ENCODE data around the gene GID8.
"Not testable (repeated sequence)": the region's sequence is repeated elsewhere in the genome, so short reads cannot be mapped to it uniquely, and the experiment has no call there.

The GID8 gene

DNA sequence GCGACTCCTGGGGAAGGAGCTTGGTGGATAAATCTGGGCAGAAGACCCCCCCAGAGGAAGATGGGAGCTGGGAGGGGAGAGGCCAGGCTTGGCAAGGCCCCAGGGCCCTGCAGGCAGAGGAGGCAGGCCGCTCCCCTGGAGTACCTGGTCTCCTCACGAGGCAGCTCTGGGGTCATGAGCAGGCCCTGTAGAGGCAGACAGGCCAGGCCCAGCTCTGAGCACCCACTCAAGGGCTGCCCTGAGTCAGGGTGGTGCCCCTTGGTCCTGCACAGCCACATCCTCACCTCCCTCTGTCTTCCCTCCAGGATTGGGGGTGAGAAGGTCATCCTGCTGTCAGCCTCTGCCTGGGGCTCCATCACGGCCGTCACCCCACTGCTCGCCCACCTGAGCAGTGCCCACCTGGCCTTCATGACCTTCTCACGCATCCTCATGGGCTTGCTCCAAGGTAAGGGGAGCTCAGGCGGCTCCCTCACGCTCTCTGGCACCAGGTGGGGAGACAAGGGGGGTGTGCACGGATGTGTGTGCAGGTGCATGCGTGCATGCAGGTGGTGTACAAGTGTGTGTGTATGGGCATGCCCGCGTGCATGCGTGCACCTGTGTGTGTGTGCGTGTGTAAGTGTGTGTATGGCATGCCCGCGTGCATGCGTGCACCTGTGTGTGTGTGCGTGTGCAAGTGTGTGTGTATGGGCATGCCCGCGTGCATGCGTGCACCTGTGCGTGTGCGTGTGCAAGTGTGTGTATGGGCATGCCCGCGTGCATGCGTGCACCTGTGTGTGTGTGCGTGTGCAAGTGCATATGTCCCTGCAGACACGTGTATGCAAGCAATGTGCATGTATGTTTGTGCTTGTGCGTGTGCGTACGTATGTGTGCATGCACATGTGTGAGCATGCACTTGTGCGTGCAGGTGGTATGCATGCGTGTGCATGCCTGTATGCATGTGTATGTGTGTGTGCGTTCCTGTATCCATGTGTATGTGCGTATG, 19.5 kb downstream of the GID8 start:
- Histone ChIP-seq H3K9me3 (ENCODE audit: control insufficient read depth, low read length) (no peaks in the 10 kb centered on the region), H3K36me3 (ENCODE audit: control insufficient read depth, insufficient read depth, low read length) (no peaks in the 10 kb centered on the region), H3K4me3 (ENCODE audit: insufficient read depth, low read depth, low read length, poor library complexity, severe bottlenecking) (no peak overlapping the region), H3K27ac (ENCODE audit: insufficient read depth, low read length, poor library complexity, severe bottlenecking) (no peak overlapping the region), H3K27me3 (replicated peaks; ENCODE audit: control insufficient read depth, insufficient read depth, low read length, poor library complexity, severe bottlenecking) (no peaks in the 10 kb centered on the region), H3K4me1 (ENCODE audit: control insufficient read depth, insufficient read depth, low read length, poor library complexity, severe bottlenecking) (peaks cover 23% of the 10 kb centered on the region)
- no peak for DNase-seq

DNA sequence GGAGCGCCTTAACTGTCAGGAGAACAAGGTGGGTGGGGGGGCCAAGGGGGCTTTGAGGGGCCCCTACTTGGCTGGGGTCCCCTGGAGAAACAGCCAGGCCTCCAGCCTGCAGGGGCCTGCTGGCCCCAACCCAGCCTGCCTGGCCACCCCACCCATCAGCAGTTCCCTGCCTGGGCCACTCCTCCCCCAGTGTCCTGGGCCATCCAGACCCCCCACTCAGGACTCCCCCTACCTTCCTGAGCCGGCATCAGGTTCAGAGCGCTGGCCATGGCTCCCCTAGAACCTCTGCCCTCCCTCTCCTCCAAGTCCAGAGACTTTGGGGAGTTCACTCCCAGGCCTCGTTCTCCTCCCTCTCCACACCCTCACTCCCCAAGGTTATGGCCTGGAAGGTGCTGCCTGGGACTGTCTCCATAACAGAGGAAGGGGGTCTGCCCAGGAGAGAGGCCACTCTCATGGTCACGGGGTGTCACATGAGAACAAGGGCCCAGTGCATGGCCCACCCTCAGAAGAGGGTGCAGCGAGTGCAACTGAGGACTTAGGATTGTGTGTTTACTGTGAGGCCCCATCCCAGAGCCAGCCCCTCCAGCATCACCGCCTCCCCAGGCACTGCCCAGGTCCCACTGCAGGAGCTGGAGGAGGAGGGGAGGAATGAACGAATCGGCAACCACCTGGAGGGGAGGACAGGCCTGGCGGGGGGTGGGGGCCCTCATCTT, 20.6 kb downstream of the GID8 start:
- Histone ChIP-seq H3K4me3 (ENCODE audit: insufficient read depth, low read depth, low read length, poor library complexity, severe bottlenecking) (no peak overlapping the region), H3K27me3 (replicated peaks; ENCODE audit: control insufficient read depth, insufficient read depth, low read length, poor library complexity, severe bottlenecking) (no peaks in the 10 kb centered on the region), H3K27ac (ENCODE audit: insufficient read depth, low read length, poor library complexity, severe bottlenecking) (no peak overlapping the region), H3K4me1 (ENCODE audit: control insufficient read depth, insufficient read depth, low read length, poor library complexity, severe bottlenecking) (peaks cover 14% of the 10 kb centered on the region), H3K9me3 (ENCODE audit: control insufficient read depth, low read length) (no peaks in the 10 kb centered on the region), H3K36me3 (ENCODE audit: control insufficient read depth, insufficient read depth, low read length) (no peaks in the 10 kb centered on the region)
- DNase-seq, result no peak

DNA sequence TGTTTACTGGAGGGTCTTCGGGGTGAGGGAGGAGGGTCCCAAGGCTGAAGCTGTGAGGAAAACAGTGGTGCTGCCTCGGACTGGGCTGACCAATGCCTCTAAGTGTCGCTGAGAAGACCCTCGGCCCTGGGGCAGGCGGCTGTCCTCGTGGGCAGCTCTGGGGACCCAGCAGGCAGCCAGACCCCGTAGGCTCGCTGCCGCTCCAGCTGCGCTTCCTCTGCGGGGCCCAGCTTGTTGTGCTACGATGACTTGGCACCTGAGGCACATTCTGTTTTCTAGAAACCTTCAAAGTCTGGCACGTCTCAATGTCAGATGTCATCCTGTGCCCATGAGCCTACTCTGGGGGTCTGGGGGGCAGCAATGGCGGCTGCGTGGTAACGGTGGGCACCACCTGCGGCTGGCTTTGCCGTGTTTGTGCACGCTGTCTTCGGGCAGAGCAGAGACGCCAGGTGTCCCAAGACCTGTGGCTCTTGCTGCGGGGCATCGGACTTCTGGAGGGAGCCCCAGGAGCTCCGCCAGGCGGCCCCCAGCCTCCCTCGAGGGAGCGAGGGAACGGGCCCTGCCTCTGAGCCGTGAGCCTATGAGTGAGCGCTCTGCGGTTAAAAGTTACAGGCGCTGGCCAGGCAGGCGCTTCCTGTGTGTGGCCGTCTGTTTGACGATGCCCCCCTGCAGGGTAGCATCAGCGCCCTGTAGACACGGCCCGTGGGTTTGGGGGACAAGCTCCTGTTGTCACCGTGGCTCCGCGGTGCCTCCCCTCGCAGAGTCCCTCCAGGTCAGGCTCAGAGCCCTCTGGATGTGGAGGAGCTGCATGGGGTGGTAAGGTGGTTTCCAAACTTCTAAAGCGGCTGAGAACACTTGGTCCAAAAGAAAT, 21.4 kb downstream of the GID8 start:
- H3K4me1 ChIP-seq (ENCODE audit: control insufficient read depth, insufficient read depth, low read length, poor library complexity, severe bottlenecking), result peaks cover 6% of the 10 kb centered on the region
- no peak overlapping the region for H3K27ac ChIP-seq (ENCODE audit: insufficient read depth, low read length, poor library complexity, severe bottlenecking)
- H3K36me3 ChIP-seq (ENCODE audit: control insufficient read depth, insufficient read depth, low read length), result no peaks in the 10 kb centered on the region
- no peak overlapping the region for H3K4me3 ChIP-seq (ENCODE audit: insufficient read depth, low read depth, low read length, poor library complexity, severe bottlenecking)
- no peaks in the 10 kb centered on the region for H3K27me3 ChIP-seq (replicated peaks; ENCODE audit: control insufficient read depth, insufficient read depth, low read length, poor library complexity, severe bottlenecking)
- H3K9me3 ChIP-seq (ENCODE audit: control insufficient read depth, low read length), result no peaks in the 10 kb centered on the region
- no peak for DNase-seq

DNA sequence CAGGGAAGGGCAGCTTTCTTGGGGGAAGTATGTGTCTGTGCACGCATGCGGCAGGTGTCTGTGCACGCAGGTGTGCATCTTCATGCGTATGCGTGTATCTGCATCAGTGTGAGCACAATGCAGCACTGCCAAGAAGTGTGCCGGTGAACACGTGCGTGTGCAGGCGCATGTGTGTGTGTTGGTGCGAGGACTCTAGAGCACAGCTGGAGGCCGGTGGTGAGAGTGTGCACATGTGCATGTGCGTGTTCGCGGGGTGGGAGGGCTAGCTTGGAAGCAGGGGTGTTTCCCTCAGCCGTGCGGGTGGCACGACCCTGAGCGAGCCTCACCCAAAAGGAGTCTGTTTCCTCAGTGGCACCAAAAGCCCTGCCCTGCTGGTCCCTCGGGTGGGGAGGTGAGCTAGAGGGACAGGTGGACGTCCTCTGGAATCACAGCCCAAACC, 22.1 kb downstream of the GID8 start:
- no peak overlapping the region for H3K4me3 ChIP-seq (ENCODE audit: insufficient read depth, low read depth, low read length, poor library complexity, severe bottlenecking)
- H3K4me1 ChIP-seq (ENCODE audit: control insufficient read depth, insufficient read depth, low read length, poor library complexity, severe bottlenecking), result no peaks in the 10 kb centered on the region
- H3K27ac ChIP-seq (ENCODE audit: insufficient read depth, low read length, poor library complexity, severe bottlenecking), result no peak overlapping the region
- H3K9me3 ChIP-seq (ENCODE audit: control insufficient read depth, low read length), result no peaks in the 10 kb centered on the region
- no peak for DNase-seq
- no peaks in the 10 kb centered on the region for H3K27me3 ChIP-seq (replicated peaks; ENCODE audit: control insufficient read depth, insufficient read depth, low read length, poor library complexity, severe bottlenecking)
- H3K36me3 ChIP-seq (ENCODE audit: control insufficient read depth, insufficient read depth, low read length), result no peaks in the 10 kb centered on the region

DNA sequence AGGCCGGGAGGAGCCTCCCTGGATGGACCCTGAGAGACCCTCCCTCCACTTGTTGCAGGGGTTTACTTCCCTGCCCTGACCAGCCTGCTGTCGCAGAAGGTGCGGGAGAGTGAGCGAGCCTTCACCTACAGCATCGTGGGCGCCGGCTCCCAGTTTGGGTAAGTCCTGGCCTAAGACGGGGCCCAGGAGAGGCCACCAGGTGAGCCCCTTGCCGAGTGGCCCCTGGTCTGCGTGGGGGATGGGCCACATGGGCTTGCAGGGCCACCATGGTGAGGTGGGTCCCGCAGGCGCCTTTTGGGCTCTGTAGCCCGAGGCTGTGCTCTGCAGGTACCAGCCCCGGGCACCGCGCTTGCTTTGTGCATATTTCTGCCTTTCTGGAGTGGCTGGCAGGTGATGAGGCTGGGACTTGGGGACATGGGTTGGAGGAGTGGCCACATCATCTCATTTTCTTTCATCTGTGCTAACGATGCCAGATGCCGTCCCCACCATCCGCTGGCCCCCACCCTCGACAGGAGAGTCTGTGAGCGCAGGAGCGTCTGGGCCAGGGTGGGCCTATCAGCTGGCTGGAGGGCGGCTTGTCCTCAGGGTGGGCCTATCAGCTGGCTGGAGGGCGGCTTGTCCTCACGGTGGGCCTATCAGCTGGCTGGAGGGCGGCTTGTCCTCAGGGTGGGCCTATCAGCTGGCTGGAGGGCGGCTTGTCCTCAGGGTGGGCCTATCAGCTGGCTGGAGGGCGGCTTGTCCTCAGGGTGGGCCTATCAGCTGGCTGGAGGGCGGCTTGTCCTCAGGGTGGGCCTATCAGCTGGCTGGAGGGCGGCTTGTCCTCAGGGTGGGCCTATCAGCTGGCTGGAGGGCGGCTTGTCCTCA, 22.7 kb downstream of the GID8 start:
- not testable (repeated sequence) for H3K4me3 ChIP-seq (ENCODE audit: insufficient read depth, low read depth, low read length, poor library complexity, severe bottlenecking); DNase-seq; H3K36me3 ChIP-seq (ENCODE audit: control insufficient read depth, insufficient read depth, low read length); H3K4me1 ChIP-seq (ENCODE audit: control insufficient read depth, insufficient read depth, low read length, poor library complexity, severe bottlenecking); H3K9me3 ChIP-seq (ENCODE audit: control insufficient read depth, low read length); H3K27me3 ChIP-seq (replicated peaks; ENCODE audit: control insufficient read depth, insufficient read depth, low read length, poor library complexity, severe bottlenecking); H3K27ac ChIP-seq (ENCODE audit: insufficient read depth, low read length, poor library complexity, severe bottlenecking)

DNA sequence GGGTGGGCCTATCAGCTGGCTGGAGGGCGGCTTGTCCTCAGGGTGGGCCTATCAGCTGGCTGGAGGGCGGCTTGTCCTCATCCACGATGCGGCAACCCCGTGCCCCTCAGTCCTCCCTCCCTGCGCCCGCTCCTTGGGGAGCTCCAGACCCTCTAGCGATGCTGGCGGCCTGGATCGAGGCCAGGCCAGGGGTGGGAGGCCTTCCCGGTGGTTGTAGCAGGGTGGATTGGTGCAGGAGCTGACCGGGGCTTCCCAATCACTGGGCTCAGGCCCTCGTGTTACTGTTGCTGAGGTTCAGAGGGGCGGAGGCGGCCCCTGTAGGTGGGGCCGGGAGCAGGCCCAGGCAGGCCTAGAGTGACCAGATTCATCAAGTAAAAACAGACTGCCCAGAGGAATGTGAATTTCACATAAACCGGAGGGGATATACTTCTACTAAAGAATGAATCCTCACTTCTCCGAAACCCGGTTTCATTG, 23.4 kb downstream of the GID8 start:
- H3K36me3 ChIP-seq (ENCODE audit: control insufficient read depth, insufficient read depth, low read length), result no peaks in the 10 kb centered on the region
- DNase-seq, result no peak
- no peaks in the 10 kb centered on the region for H3K27me3 ChIP-seq (replicated peaks; ENCODE audit: control insufficient read depth, insufficient read depth, low read length, poor library complexity, severe bottlenecking)
- no peak overlapping the region for H3K27ac ChIP-seq (ENCODE audit: insufficient read depth, low read length, poor library complexity, severe bottlenecking)
- no peak overlapping the region for H3K4me3 ChIP-seq (ENCODE audit: insufficient read depth, low read depth, low read length, poor library complexity, severe bottlenecking)
- no peaks in the 10 kb centered on the region for H3K9me3 ChIP-seq (ENCODE audit: control insufficient read depth, low read length)
- H3K4me1 ChIP-seq (ENCODE audit: control insufficient read depth, insufficient read depth, low read length, poor library complexity, severe bottlenecking), result no peaks in the 10 kb centered on the region

DNA sequence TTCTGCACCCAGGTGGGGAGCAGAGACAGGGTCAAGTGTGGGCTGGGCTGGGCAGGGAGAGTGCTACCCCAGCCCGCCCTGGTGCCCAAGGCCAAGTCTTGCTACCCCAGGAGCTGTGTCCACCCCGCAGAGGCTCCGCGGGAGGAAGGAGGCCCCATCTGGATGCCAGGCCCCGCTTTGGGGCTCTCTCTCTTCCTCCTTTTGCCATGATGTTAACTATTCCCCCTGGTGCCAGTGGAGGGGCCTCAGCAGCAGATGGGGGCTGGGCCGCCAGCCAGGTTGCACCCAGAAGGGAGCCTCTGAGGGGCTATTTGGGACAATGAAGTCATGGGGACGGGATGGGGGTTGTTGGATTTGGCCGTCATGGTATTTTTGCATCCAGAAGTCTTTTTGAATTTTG, 23.9 kb downstream of the GID8 start:
- H3K27ac ChIP-seq (ENCODE audit: insufficient read depth, low read length, poor library complexity, severe bottlenecking), result no peak overlapping the region
- no peak overlapping the region for H3K4me3 ChIP-seq (ENCODE audit: insufficient read depth, low read depth, low read length, poor library complexity, severe bottlenecking)
- DNase-seq, result no peak
- no peaks in the 10 kb centered on the region for H3K36me3 ChIP-seq (ENCODE audit: control insufficient read depth, insufficient read depth, low read length)
- no peaks in the 10 kb centered on the region for H3K9me3 ChIP-seq (ENCODE audit: control insufficient read depth, low read length)
- H3K4me1 ChIP-seq (ENCODE audit: control insufficient read depth, insufficient read depth, low read length, poor library complexity, severe bottlenecking), result no peaks in the 10 kb centered on the region
- H3K27me3 ChIP-seq (replicated peaks; ENCODE audit: control insufficient read depth, insufficient read depth, low read length, poor library complexity, severe bottlenecking), result no peaks in the 10 kb centered on the region

DNA sequence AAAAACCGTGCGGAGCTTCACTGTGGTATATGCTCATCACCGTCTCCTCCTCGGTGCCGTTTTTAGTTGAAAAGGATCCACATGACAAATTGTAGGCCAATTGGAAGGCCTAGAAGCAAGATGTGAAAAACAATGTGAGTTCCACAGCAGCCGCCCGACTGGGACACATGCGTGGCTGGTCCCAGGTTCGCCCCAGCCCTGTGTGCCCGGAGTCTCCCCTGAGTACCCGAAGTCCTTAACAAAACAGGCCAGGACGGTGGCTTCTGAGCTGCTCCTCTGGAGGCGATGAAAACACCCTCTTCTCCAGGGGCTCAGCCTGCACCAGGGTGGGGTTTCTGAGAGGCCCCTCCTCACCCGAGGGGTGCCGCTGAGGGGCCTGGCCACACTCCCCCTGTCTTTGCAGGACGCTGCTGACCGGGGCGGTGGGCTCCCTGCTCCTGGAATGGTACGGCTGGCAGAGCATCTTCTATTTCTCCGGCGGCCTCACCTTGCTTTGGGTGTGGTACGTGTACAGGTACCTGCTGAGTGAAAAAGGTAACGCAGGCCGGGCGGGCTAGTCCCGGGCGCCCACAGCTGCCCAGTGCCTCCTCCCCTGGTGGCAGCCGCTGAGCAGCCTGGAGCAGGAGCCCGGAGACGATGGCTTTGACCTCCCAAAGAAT, 24.4 kb downstream of the GID8 start:
- Histone ChIP-seq H3K4me3 (ENCODE audit: insufficient read depth, low read depth, low read length, poor library complexity, severe bottlenecking) (no peak overlapping the region), H3K27ac (ENCODE audit: insufficient read depth, low read length, poor library complexity, severe bottlenecking) (no peak overlapping the region), H3K4me1 (ENCODE audit: control insufficient read depth, insufficient read depth, low read length, poor library complexity, severe bottlenecking) (no peaks in the 10 kb centered on the region), H3K9me3 (ENCODE audit: control insufficient read depth, low read length) (no peaks in the 10 kb centered on the region), H3K36me3 (ENCODE audit: control insufficient read depth, insufficient read depth, low read length) (no peaks in the 10 kb centered on the region), H3K27me3 (replicated peaks; ENCODE audit: control insufficient read depth, insufficient read depth, low read length, poor library complexity, severe bottlenecking) (no peaks in the 10 kb centered on the region)
- DNase-seq, result no peak

Measured in effector memory CD4-positive, alpha-beta T cell (primary cell).